B cell (primary cell): ENCODE measurements around the gene TMBIM6. TPM values are rescaled to one million over a fixed set of nuclear protein-coding genes. Genes with fewer than 3 reads are reported as not detected.
"Not testable (repeated sequence)": the region's sequence is repeated elsewhere in the genome, so short reads cannot be mapped to it uniquely, and the experiment has no call there.

Experiments used
- ATAC-seq: fragments of 200-7000 bp; cut with Tn5 transposase; one replicate; pipeline ENCODE4 v1.10.0; 2021; ENCODE audit warnings: low read depth, mild to moderate bottlenecking, moderate number of reproducible peaks, moderate library complexity
- CTCF ChIA-PET: fragments of 350-600 bp; sonication (Branson Sonifier 250); formaldehyde crosslinking; loops from one replicate; lab custom pipeline; 2021; ENCODE audit warnings: antibody characterized with exemption, inconsistent platforms; lab: Charles Lee
- POLR2A ChIA-PET: fragments of 350-600 bp; sonication (Branson Sonifier 250); formaldehyde crosslinking; loops from one replicate; lab custom pipeline; 2021; ENCODE audit warnings: antibody characterized with exemption; lab: Charles Lee
- DNase-seq: peaks from one replicate; pipeline ENCODE4 v3.0.0; 2013
- H2AFZ ChIP-seq: 2 replicates; pipeline ENCODE4 v1.6.1; 2012; ENCODE audit warnings: mild to moderate bottlenecking, low read depth, low read length; ENCODE audit not compliant: insufficient read depth, poor library complexity, severe bottlenecking
- H3K27ac ChIP-seq, 2 donors: 1 replicate in 1 of 2; 2 replicates in 1 of 2; pipeline ENCODE4 v1.5.1; 2012 to 2013; ENCODE audit warnings: low read length in 2 of 2, mild to moderate bottlenecking in 2 of 2, moderate library complexity in 1 of 2
- H3K27me3 ChIP-seq, 4 experiments: fragments of 200-600 bp in 1 of 4; sonication (generic) in 1 of 4; replicated peaks in 1 of 4; 1 replicate in 2 of 4; 2 replicates in 2 of 4; pipeline versions ENCODE4 v1.6.1 to v1.7.0; 2013 to 2016; ENCODE audit warnings: low read length in 3 of 4, mild to moderate bottlenecking in 2 of 4, mixed read lengths in 1 of 4, moderate library complexity in 1 of 4; ENCODE audit not compliant: insufficient read depth in 4 of 4, control insufficient read depth in 3 of 4; ENCODE audit errors: control extremely low read depth in 1 of 4
- H3K36me3 ChIP-seq, 2 experiments: replicated peaks in 1 of 2; 1 replicate in 1 of 2; 2 replicates in 1 of 2; pipeline versions ENCODE4 v1.6.1 to v1.7.1; 2013; ENCODE audit warnings: low read length in 1 of 2; ENCODE audit not compliant: insufficient read depth in 2 of 2, control insufficient read depth in 1 of 2; ENCODE audit errors: control extremely low read depth in 1 of 2, extremely low read depth in 1 of 2
- H3K4me1 ChIP-seq, 2 donors: fragments of 200-600 bp in 1 of 2; sonication (generic) in 1 of 2; 1 replicate in 1 of 2; 2 replicates in 1 of 2; pipeline versions ENCODE4 v1.5.1 to v1.6.1; 2013 to 2017; ENCODE audit warnings: low read length in 2 of 2; ENCODE audit not compliant: control insufficient read depth in 2 of 2, insufficient read depth in 2 of 2
- H3K4me2 ChIP-seq: replicated peaks from 2 replicates; pipeline ENCODE3; 2012; ENCODE audit warnings: mild to moderate bottlenecking, low read depth, low read length; ENCODE audit not compliant: poor library complexity, severe bottlenecking
- H3K4me3 ChIP-seq, 5 experiments: fragments of 200-600 bp in 1 of 5; sonication (generic) in 1 of 5; 1 replicate in 3 of 5; 2 replicates in 2 of 5; pipeline versions ENCODE4 v1.5.1 to v1.7.0; 2011 to 2016; ENCODE audit warnings: low read length in 4 of 5, mild to moderate bottlenecking in 4 of 5, low read depth in 2 of 5, control low read depth in 1 of 5, moderate library complexity in 1 of 5; ENCODE audit not compliant: insufficient read depth in 1 of 5; ENCODE audit errors: control extremely low read depth in 1 of 5, extremely low read depth in 1 of 5
- H3K79me2 ChIP-seq: fragments of 200-600 bp; sonication (generic); one replicate; pipeline ENCODE4 v1.6.0; 2016; ENCODE audit warnings: low read length; ENCODE audit not compliant: control insufficient read depth, insufficient read depth
- H3K9ac ChIP-seq: fragments of 200-600 bp; sonication (generic); 2 replicates; pipeline ENCODE4 v1.6.1; 2017; ENCODE audit warnings: mild to moderate bottlenecking, low read length, moderate library complexity
- H3K9me3 ChIP-seq, 3 donors: one replicate each; pipeline versions ENCODE4 v1.6.1 to v1.7.1; 2013; ENCODE audit warnings: low read length in 2 of 3; ENCODE audit not compliant: control insufficient read depth in 2 of 3, insufficient read depth in 1 of 3; ENCODE audit errors: control extremely low read depth in 1 of 3
- H4K20me1 ChIP-seq: 2 replicates; pipeline ENCODE4 v1.6.0; 2012; ENCODE audit warnings: mild to moderate bottlenecking, low read length; ENCODE audit not compliant: insufficient read depth, control insufficient read depth, poor library complexity, severe bottlenecking
- H3K27ac Mint-ChIP-seq: one replicate; pipeline ENCODE4 v1.8.0; 2021; ENCODE audit warnings: mixed read lengths
- H3K27me3 Mint-ChIP-seq: one replicate; pipeline ENCODE4 v1.8.0; 2021; ENCODE audit warnings: mixed read lengths
- H3K4me1 Mint-ChIP-seq: one replicate; pipeline ENCODE4 v1.8.0; 2021; ENCODE audit warnings: mixed read lengths
- H3K4me3 Mint-ChIP-seq: one replicate; pipeline ENCODE4 v1.8.0; 2021; ENCODE audit warnings: mixed read lengths
- H3K9me3 Mint-ChIP-seq: one replicate; pipeline ENCODE4 v1.8.0; 2022; ENCODE audit warnings: mixed read lengths; ENCODE audit not compliant: insufficient read depth
- CTCF ChIP-seq: fragments of 200-600 bp; IDR thresholded peaks from one replicate; pipeline ENCODE4 v1.8.0; 2022; ENCODE audit warnings: antibody characterized with exemption, mild to moderate bottlenecking
- EZH2 ChIP-seq: IDR thresholded peaks from 2 replicates; pipeline ENCODE4 v1.6.1; 2012; ENCODE audit warnings: borderline replicate concordance, low read depth, mild to moderate bottlenecking, moderate library complexity, low read length; ENCODE audit not compliant: insufficient read depth, poor library complexity, severe bottlenecking
- WGBS: methylation state at CpG from one replicate; pipeline ENCODE4 v1.1.5; 2013; ENCODE audit warnings: missing lambda C conversion rate; ENCODE audit not compliant: insufficient coverage; 5-methylcytosine and 5-hydroxymethylcytosine counted together
- intact Hi-C: fragments of 100-400 bp; cut with micrococcal nuclease; formaldehyde crosslinking; loops from one replicate; pipeline ENCODE4 v1.10.0; 2022
- polyA plus RNA-seq: library from polyadenylated mRNA; depleted of rRNA; stranded (reverse); fragments of >200 nt; gene quantifications from 2 replicates; pipeline ENCODE4 v1.2.3, GENCODE V29; 2012
- total RNA-seq, 2 donors: library from RNA; stranded (reverse); fragments of 120-200 nt in 1 of 2; gene quantifications; 1 replicate in 1 of 2; 2 replicates in 1 of 2; pipeline versions ENCODE4 v1.2.3 to v1.2.4, GENCODE V29; 2013 to 2022

TMBIM6 gene
- total and polyA plus RNA-seq, 2 donors (not counting 1 experiment from before 2014, with no cell fraction given): 178 to 336 TPM

- Histone ChIP-seq H3K79me2 (no peaks in the 10 kb centered on the region), H4K20me1 (peaks cover 11% of the 10 kb centered on the region), H3K9ac (no peak overlapping the region), H3K4me2 (no peak overlapping the region), H3K4me1 (peaks cover 10 to 11% of the 10 kb centered on the region in 2 donors), H3K27ac (no peak overlapping the region), H3K9me3 (no peaks in the 10 kb centered on the region), H3K27me3 (no peaks in the 10 kb centered on the region), H2AFZ (no peak overlapping the region), H3K36me3 (peaks cover 0 to 22% of the 10 kb centered on the region in 2 experiments), H3K4me3 (no peak overlapping the region)
- no peaks in the 10 kb centered on the region for H3K27me3 Mint-ChIP-seq
- intact Hi-C loops: no loop called here
- H3K4me1 Mint-ChIP-seq: peaks cover 16% of the 10 kb centered on the region
- peak overlapping the region; percentile 10 for H3K27ac Mint-ChIP-seq
- ChIA-PET POLR2A (interaction anchor here (0.6 to 0.7 kb wide), 2 partner anchors 16 to 61 kb away, joined by 5 to 6 read pairs; no protein-coding TSS in a partner anchor), CTCF (interaction anchor here (1.6 to 3.1 kb wide), 2 partner anchors 10 to 13 kb away, joined by 3 to 13 read pairs; no protein-coding TSS in a partner anchor)
- no peak overlapping the region for H3K4me3 Mint-ChIP-seq
- H3K9me3 Mint-ChIP-seq: no peaks in the 10 kb centered on the region
- 92% methylated on average over 1 of the region's 4 CpGs for WGBS
- DNase-seq: no peak
- ATAC-seq: no peak
- TF ChIP-seq EZH2: no peak
- no peak for TF ChIP-seq CTCF
These were observed 26.0 kb downstream of the TMBIM6 start for GRCh38 chr12:49767333-49767732.

- H3K79me2 ChIP-seq, H3K36me3 ChIP-seq, H3K9me3 Mint-ChIP-seq, H3K27ac Mint-ChIP-seq, DNase-seq, ATAC-seq, H3K27me3 ChIP-seq, H3K4me1 Mint-ChIP-seq, H3K4me3 ChIP-seq, H4K20me1 ChIP-seq, H3K4me2 ChIP-seq, intact Hi-C loops, POLR2A ChIA-PET, H3K4me3 Mint-ChIP-seq, H3K27me3 Mint-ChIP-seq, H3K9ac ChIP-seq, H2AFZ ChIP-seq, H3K27ac ChIP-seq, H3K9me3 ChIP-seq: not testable (repeated sequence)
- CTCF ChIA-PET: interaction anchor here (1.3 to 2.4 kb wide), 4 partner anchors 11 to 194 kb away, joined by 3 to 11 read pairs (median 4); partner anchors contain the start of gene TMBIM6
- WGBS: no CpG with 5 or more reads among the region's 7 CpGs
- H3K4me1 ChIP-seq: peaks cover 0 to 10% of the 10 kb centered on the region in 2 donors
These were observed 31.7 kb downstream of the TMBIM6 start for GRCh38 chr12:49773102-49773501.
